Activated T-cell treated with anti-CD3 and anti-CD28 coated beads, Interleukin-2, amount 50 U/mL, for 72 hours (primary cell): Measurements from ENCODE around the gene RNF121. TPM values are rescaled to one million over a fixed set of nuclear protein-coding genes. Genes with fewer than 3 reads are reported as not detected.

ENCODE experiments used
- ATAC-seq, 2 donors: fragments of 150-1000 bp; cut with Tn5 transposase; replicated peaks in 1 of 2; 2 replicates each; pipeline ENCODE4 v1.10.0; 2021; ENCODE audit warnings: moderate library complexity in 2 of 2, mild to moderate bottlenecking in 1 of 2
- DNase-seq, 2 donors: peaks; one replicate each; pipeline ENCODE4 v3.0.0; 2021 to 2022; ENCODE audit warnings: mixed read lengths in 1 of 2
- H3K27ac Mint-ChIP-seq: one replicate; pipeline ENCODE4 v1.8.0; 2022; ENCODE audit warnings: mild to moderate bottlenecking, moderate library complexity, mixed read lengths
- H3K27me3 Mint-ChIP-seq: one replicate; pipeline ENCODE4 v1.8.0; 2022; ENCODE audit warnings: low read depth, mixed read lengths
- H3K36me3 Mint-ChIP-seq, 2 donors: one replicate each; pipeline ENCODE4 v1.8.0; 2022; ENCODE audit warnings: mixed read lengths in 2 of 2, mild to moderate bottlenecking in 1 of 2; ENCODE audit not compliant: insufficient read depth in 2 of 2
- H3K4me1 Mint-ChIP-seq: one replicate; pipeline ENCODE4 v1.8.0; 2022; ENCODE audit warnings: low read depth, mixed read lengths
- H3K4me3 Mint-ChIP-seq, 2 donors: one replicate each; pipeline ENCODE4 v1.8.0; 2022; ENCODE audit warnings: mild to moderate bottlenecking in 2 of 2, mixed read lengths in 2 of 2, moderate library complexity in 2 of 2
- H3K9me3 Mint-ChIP-seq, 2 donors: one replicate each; pipeline ENCODE4 v1.8.0; 2022; ENCODE audit warnings: mixed read lengths in 2 of 2
- total RNA-seq, 2 donors: library from RNA; stranded (reverse); gene quantifications; one replicate each; pipeline ENCODE4 v1.2.3, GENCODE V29; 2022

RNF121 gene
- total RNA-seq, 2 donors from 2014 or later = 42.0 to 47.6 TPM

DNA sequence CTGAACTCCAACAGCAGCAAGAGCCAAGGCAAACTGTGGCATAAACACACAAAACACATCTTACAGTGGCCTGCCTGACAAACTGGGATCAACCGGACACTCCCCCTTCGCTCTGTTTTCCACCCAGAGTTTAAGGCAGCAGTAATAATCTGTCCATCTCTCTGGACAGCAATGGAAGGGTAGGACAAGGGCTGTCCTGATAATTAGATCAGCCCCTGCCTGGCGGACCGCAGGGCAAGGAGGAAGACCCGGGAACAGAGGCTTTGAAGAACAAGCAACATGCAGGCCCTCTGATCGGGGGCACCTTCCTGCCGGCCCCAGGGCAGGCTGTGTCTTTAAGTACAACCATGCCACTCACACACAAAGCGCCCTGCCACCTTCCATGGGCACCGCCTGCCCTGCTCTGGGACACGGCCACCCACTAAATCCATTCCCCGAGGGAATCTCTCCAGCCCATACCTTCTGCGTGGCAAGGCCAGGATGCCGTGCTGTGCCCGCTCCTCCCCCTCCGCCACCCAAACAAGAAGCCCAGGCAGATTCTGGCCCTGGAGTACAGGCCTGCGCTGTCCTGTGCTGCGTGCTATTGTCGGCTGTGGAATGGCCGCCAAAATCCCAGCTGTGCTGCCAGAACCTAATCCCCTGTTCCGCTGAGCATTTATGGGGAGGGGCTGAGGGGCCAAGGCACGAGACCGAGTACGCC lies 112.7 kb downstream of the RNF121 start:
- Mint-ChIP-seq H3K4me1 (peaks cover 43% of the 10 kb centered on the region), H3K36me3 (peaks cover 0 to 3% of the 10 kb centered on the region in 2 donors), H3K4me3 (no peak overlapping the region), H3K27ac (no peak overlapping the region), H3K27me3 (no peaks in the 10 kb centered on the region), H3K9me3 (no peaks in the 10 kb centered on the region)
- ATAC-seq (peak; percentile 52 to 56), DNase-seq (peak; percentile 33 to 44)

DNA sequence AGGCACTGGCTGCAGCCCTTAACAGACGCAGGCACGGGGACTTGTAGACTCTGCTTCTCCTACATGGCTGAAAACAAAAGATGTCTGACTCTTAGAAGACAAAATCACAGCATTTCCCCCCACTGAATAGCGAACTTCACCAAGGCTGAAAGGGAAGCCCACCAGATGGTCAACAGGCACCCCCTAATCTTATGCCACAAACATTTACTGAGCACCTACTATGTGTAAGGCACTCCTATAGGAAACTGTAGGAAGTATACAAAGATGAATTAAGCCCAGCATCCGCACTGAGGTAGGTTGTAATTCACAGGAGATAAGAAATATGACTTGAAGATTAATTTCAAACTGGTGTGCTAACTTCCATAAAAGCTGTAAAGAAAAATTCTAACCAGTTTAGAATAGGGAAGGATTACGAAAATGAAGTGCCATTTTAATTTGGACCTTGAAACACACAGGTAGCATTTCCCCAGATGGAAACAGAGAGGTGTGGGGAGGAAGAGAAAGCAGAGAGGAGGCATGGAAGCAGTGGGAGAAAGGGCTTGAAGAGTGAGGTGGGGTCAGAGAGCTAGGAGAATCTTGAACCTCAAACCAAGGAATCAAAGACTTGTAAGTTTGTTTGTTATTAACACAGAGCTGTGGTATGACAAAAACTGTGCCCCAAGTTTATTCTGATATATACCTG lies 113.4 kb downstream of the RNF121 start:
- peak in 1 of 2 donors; percentile 14 for ATAC-seq

DNA sequence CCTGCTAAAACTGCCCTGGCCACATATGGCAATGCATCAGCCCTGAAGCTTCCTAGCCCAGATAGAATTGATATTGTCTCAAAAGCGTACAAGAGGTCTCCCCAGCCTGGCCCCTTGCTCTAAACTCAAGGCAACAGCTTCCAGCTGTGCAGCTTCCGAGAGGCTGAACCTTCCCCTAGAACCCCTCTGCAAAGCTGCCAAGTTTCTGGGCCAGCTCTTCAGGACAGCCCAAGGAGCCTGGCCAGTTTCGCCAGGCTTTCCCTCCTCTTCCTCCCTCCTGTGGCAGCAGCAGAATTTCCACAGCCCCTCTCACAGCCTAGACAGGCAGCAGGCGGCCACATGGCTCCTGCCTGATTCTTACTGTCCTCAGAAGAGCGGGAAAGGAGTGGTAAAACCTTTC lies 117.0 kb downstream of the RNF121 start:
- DNase-seq (no peak), ATAC-seq (no peak)
- H3K36me3 Mint-ChIP-seq = peaks cover 0 to 3% of the 10 kb centered on the region in 2 donors
- peaks cover 34% of the 10 kb centered on the region for H3K4me1 Mint-ChIP-seq
- no peaks in the 10 kb centered on the region for H3K9me3 Mint-ChIP-seq
- no peaks in the 10 kb centered on the region for H3K27me3 Mint-ChIP-seq
- no peak overlapping the region for H3K27ac Mint-ChIP-seq
- no peak overlapping the region for H3K4me3 Mint-ChIP-seq

More for the DNA sequence above, 113.4 kb downstream of the RNF121 start:
- H3K4me1 Mint-ChIP-seq = peaks cover 36% of the 10 kb centered on the region
- peaks cover 0 to 3% of the 10 kb centered on the region in 2 donors for H3K36me3 Mint-ChIP-seq
- no peaks in the 10 kb centered on the region for H3K27me3 Mint-ChIP-seq
- no peak overlapping the region for H3K4me3 Mint-ChIP-seq
- no peak for DNase-seq
- no peak overlapping the region for H3K27ac Mint-ChIP-seq
- H3K9me3 Mint-ChIP-seq = no peaks in the 10 kb centered on the region

Other genes starting within 250 kb of the RNF121 start
- not detected for gene DEFB108B, start 95.8 kb upstream of the RNF121 start, total RNA-seq
- not detected for gene DEFB131B, start 50.6 kb upstream of the RNF121 start, total RNA-seq
- 10 to 100 TPM; 21.7 to 30.1 TPM for gene XNDC1N, start 452 bp upstream of the RNF121 start, total RNA-seq
- gene IL18BP, start 69.9 kb downstream of the RNF121 start, total RNA-seq = 10 to 100 TPM; 16.7 to 19.0 TPM
- 100 to 1,000 TPM; 156 to 163 TPM for gene NUMA1, start 151.5 kb downstream of the RNF121 start, total RNA-seq
- 1 to 10 TPM; 4.6 to 6.3 TPM for gene LRRC51, start 151.8 kb downstream of the RNF121 start, total RNA-seq
- gene LAMTOR1, start 174.3 kb downstream of the RNF121 start, total RNA-seq = 10 to 100 TPM; 43.7 to 49.9 TPM
- not detected for gene TOMT, start 176.9 kb downstream of the RNF121 start, total RNA-seq
- 10 to 100 TPM; 63.8 to 79.8 TPM for gene ANAPC15, start 183.6 kb downstream of the RNF121 start, total RNA-seq
- not detected for gene FOLR3, start 206.7 kb downstream of the RNF121 start, total RNA-seq